H9 (cell line): ENCODE data around the gene SLC22A16. TPM values are rescaled to one million over a fixed set of nuclear protein-coding genes. Genes with fewer than 3 reads are reported as not detected.

Experiments
- DNase-seq: peaks from one replicate; pipeline ENCODE4 v3.0.0-alpha.2; 2017
- H2AFZ ChIP-seq: one replicate; pipeline ENCODE4 v1.6.1; 2013; ENCODE audit warnings: mild to moderate bottlenecking, low read length, control low read depth, moderate library complexity
- H2AK5ac ChIP-seq: 2 replicates; pipeline ENCODE4 v1.6.1; 2013; ENCODE audit warnings: low read length, control low read depth, mixed read lengths; ENCODE audit not compliant: insufficient read length
- H2BK120ac ChIP-seq: one replicate; pipeline ENCODE4 v1.6.1; 2013; ENCODE audit warnings: low read depth, mild to moderate bottlenecking, low read length, control low read depth, inconsistent platforms; ENCODE audit not compliant: poor library complexity, severe bottlenecking
- H2BK12ac ChIP-seq: 2 replicates; pipeline ENCODE4 v1.6.1; 2013; ENCODE audit warnings: low read length, control low read depth, mixed read lengths, low read depth; ENCODE audit not compliant: insufficient read length
- H2BK15ac ChIP-seq: 2 replicates; pipeline ENCODE4 v1.6.1; 2013; ENCODE audit warnings: low read depth, low read length, control low read depth
- H2BK20ac ChIP-seq: one replicate; pipeline ENCODE4 v1.6.1; 2013; ENCODE audit warnings: low read depth, mild to moderate bottlenecking, low read length, control low read depth, inconsistent platforms; ENCODE audit not compliant: poor library complexity, severe bottlenecking
- H2BK5ac ChIP-seq: 2 replicates; pipeline ENCODE4 v1.6.1; 2013; ENCODE audit warnings: low read length, control low read depth, mixed read lengths; ENCODE audit not compliant: insufficient read length
- H3K14ac ChIP-seq: 2 replicates; pipeline ENCODE4 v1.6.1; 2013; ENCODE audit warnings: low read length, control low read depth; ENCODE audit not compliant: insufficient read depth
- H3K18ac ChIP-seq: 2 replicates; pipeline ENCODE4 v1.6.1; 2013; ENCODE audit warnings: low read depth, mild to moderate bottlenecking, mixed read lengths, low read length, control low read depth; ENCODE audit not compliant: insufficient read length
- H3K23ac ChIP-seq: 2 replicates; pipeline ENCODE4 v1.6.1; 2013; ENCODE audit warnings: low read length, control low read depth, mixed read lengths, low read depth; ENCODE audit not compliant: insufficient read length
- H3K23me2 ChIP-seq: 2 replicates; pipeline ENCODE4 v1.6.1; 2013; ENCODE audit warnings: low read depth, mild to moderate bottlenecking, mixed read lengths, low read length, control low read depth; ENCODE audit not compliant: insufficient read length, poor library complexity, severe bottlenecking
- H3K27ac ChIP-seq: 2 replicates; pipeline ENCODE4 v1.5.1; 2013; ENCODE audit warnings: low read length, control low read depth, mixed read lengths, low read depth; ENCODE audit not compliant: insufficient read length
- H3K27me3 ChIP-seq: 2 replicates; pipeline ENCODE4 v1.6.1; 2013; ENCODE audit warnings: low read length, control low read depth, inconsistent platforms; ENCODE audit not compliant: insufficient read depth
- H3K4ac ChIP-seq: 2 replicates; pipeline ENCODE4 v1.6.1; 2013; ENCODE audit warnings: low read depth, mild to moderate bottlenecking, control low read depth, inconsistent platforms, low read length, moderate library complexity
- H3K4me1 ChIP-seq: 2 replicates; pipeline ENCODE4 v1.6.1; 2013; ENCODE audit warnings: low read length, control low read depth, inconsistent platforms; ENCODE audit not compliant: insufficient read depth
- H3K4me2 ChIP-seq: 2 replicates; pipeline ENCODE4 v1.6.1; 2013; ENCODE audit warnings: low read length, control low read depth, mixed read lengths; ENCODE audit not compliant: insufficient read length, insufficient read depth
- H3K56ac ChIP-seq: 2 replicates; pipeline ENCODE4 v1.6.1; 2013; ENCODE audit warnings: low read depth, mild to moderate bottlenecking, mixed read lengths, low read length, control low read depth; ENCODE audit not compliant: insufficient read length
- H3K79me1 ChIP-seq: 2 replicates; pipeline ENCODE4 v1.6.1; 2013; ENCODE audit warnings: low read depth, mild to moderate bottlenecking, moderate library complexity, low read length, control low read depth, inconsistent platforms; ENCODE audit not compliant: insufficient read depth, poor library complexity, severe bottlenecking
- H3K79me2 ChIP-seq: 2 replicates; pipeline ENCODE4 v1.6.1; 2013; ENCODE audit warnings: low read length, control low read depth, inconsistent platforms; ENCODE audit not compliant: insufficient read depth
- H3K9ac ChIP-seq: 2 replicates; pipeline ENCODE4 v1.6.1; 2013; ENCODE audit warnings: low read length, control low read depth, mixed read lengths; ENCODE audit not compliant: insufficient read length; ENCODE audit errors: extremely low read depth
- H3K9me3 ChIP-seq: one replicate; pipeline ENCODE4 v1.6.1; 2013; ENCODE audit warnings: low read depth, low read length, inconsistent platforms; ENCODE audit not compliant: control insufficient read depth
- H3T11ph ChIP-seq: one replicate; pipeline ENCODE4 v1.6.1; 2013; ENCODE audit warnings: mild to moderate bottlenecking, low read length, control low read depth, inconsistent platforms
- H4K20me1 ChIP-seq: one replicate; pipeline ENCODE4 v1.6.1; 2013; ENCODE audit not compliant: control insufficient read depth, insufficient read length, insufficient read depth
- H4K5ac ChIP-seq: 2 replicates; pipeline ENCODE4 v1.6.1; 2013; ENCODE audit warnings: low read depth, mild to moderate bottlenecking, mixed read lengths, low read length, control low read depth; ENCODE audit not compliant: insufficient read length
- H4K8ac ChIP-seq: replicated peaks from 2 replicates; pipeline ENCODE4 v1.6.1; 2013; ENCODE audit warnings: low read length, control low read depth, mixed read lengths, low read depth; ENCODE audit not compliant: insufficient read length
- H4K91ac ChIP-seq: 2 replicates; pipeline ENCODE4 v1.6.1; 2013; ENCODE audit warnings: low read depth, mild to moderate bottlenecking, moderate library complexity, mixed read lengths, low read length, control low read depth; ENCODE audit not compliant: insufficient read length
- H3K27ac Mint-ChIP-seq, 3 experiments: 2 replicates in 2 of 3; 3 replicates in 1 of 3; pipeline ENCODE4 v1.8.0; 2020 to 2021; ENCODE audit warnings: mixed read lengths in 3 of 3, mild to moderate bottlenecking in 1 of 3, moderate library complexity in 1 of 3
- H3K27me3 Mint-ChIP-seq: 2 replicates; pipeline ENCODE4 v1.8.0; 2021; ENCODE audit warnings: low read depth, mild to moderate bottlenecking, moderate library complexity, mixed read lengths
- H3K36me3 Mint-ChIP-seq, 3 experiments: 2 replicates in 2 of 3; 3 replicates in 1 of 3; pipeline ENCODE4 v1.8.0; 2020 to 2021; ENCODE audit warnings: low read depth in 3 of 3, mixed read lengths in 3 of 3; ENCODE audit not compliant: insufficient read depth in 1 of 3
- H3K4me1 Mint-ChIP-seq, 2 experiments: 2 replicates each; pipeline ENCODE4 v1.8.0; 2020; ENCODE audit warnings: mixed read lengths in 2 of 2
- H3K4me3 Mint-ChIP-seq, 2 experiments: 2 replicates in 1 of 2; 3 replicates in 1 of 2; pipeline ENCODE4 v1.8.0; 2020 to 2021; ENCODE audit warnings: mild to moderate bottlenecking in 2 of 2, mixed read lengths in 2 of 2, moderate library complexity in 1 of 2
- H3K9me3 Mint-ChIP-seq, 2 experiments: 2 replicates in 1 of 2; 3 replicates in 1 of 2; pipeline ENCODE4 v1.8.0; 2020; ENCODE audit warnings: mild to moderate bottlenecking in 2 of 2, mixed read lengths in 2 of 2, moderate library complexity in 1 of 2
- CTCF ChIP-seq: fragments of 200-600 bp; sonication (generic); conservative IDR thresholded peaks from 3 replicates; pipeline ENCODE4 v1.8.0; 2021; ENCODE audit warnings: antibody characterized with exemption, mild to moderate bottlenecking
- WGBS: extraction: QIAGEN DNeasy Blood & Tissue Kit; methylation state at CpG from one replicate; pipeline ENCODE4 v1.1.7; 2013; ENCODE audit warnings: missing lambda C conversion rate, low lambda C conversion rate, mixed read lengths; ENCODE audit not compliant: insufficient read length; ENCODE audit errors: extremely low coverage; 5-methylcytosine and 5-hydroxymethylcytosine counted together
- total RNA-seq: library from RNA; stranded (reverse); gene quantifications from 2 replicates; pipeline ENCODE4 v1.2.1, GENCODE V29; 2021

Gene SLC22A16
- total RNA-seq, 1 experiment from 2014 or later: not detected

DNA sequence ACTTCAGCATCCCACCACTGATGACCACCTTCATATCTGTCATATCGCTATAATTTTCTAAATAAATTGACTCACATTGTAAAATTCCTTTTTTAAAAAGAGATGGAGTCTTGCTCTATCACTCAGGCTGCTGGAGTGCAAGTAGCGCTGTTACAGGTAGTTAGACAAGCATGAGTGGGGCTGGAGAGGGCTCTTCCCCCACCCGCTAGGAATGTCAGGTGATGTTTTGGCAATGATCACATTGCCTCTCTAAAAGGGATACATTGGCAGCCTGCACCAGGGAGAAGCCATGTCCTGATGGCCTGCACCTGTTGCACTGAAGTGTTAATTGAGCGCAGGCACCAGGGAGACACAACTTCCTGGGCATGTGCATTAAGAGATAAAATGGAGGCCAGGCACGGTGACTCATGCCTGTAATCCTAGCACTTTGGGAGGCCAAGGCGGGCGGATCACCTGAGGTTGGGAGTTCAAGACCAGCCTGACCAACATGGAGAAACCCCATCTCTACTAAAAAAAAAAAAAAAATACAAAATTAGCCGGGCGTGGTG lies 16.9 kb upstream of the SLC22A16 start:
- H3K27ac Mint-ChIP-seq: no peak overlapping the region
- H3K18ac ChIP-seq: no peak overlapping the region
- no peak overlapping the region for H2BK5ac ChIP-seq

More for the DNA sequence above, 16.9 kb upstream of the SLC22A16 start:
- Histone ChIP-seq H3K4ac (no peak overlapping the region), H3K9ac (no peak overlapping the region), H3T11ph (no peak overlapping the region), H3K14ac (no peak overlapping the region), H4K91ac (no peak overlapping the region), H3K79me1 (no peaks in the 10 kb centered on the region), H2AK5ac (no peak overlapping the region), H3K23me2 (no peaks in the 10 kb centered on the region), H3K27ac (no peak overlapping the region), H3K4me1 (no peaks in the 10 kb centered on the region), H3K23ac (no peak overlapping the region), H3K56ac (no peak overlapping the region), H4K5ac (no peak overlapping the region), H2BK120ac (no peak overlapping the region), H2BK15ac (no peak overlapping the region), H4K8ac (no peak overlapping the region), H3K27me3 (no peaks in the 10 kb centered on the region), H2BK20ac (no peak overlapping the region), H2AFZ (no peak overlapping the region), H3K79me2 (no peaks in the 10 kb centered on the region), H3K9me3 (peaks cover 1% of the 10 kb centered on the region), H4K20me1 (no peaks in the 10 kb centered on the region), H3K4me2 (no peak overlapping the region), H2BK12ac (no peak overlapping the region)
- H3K27me3 Mint-ChIP-seq: no peaks in the 10 kb centered on the region; the same call in none of the 2 replicates
- peaks cover 0 to 12% (median 6%) of the 10 kb centered on the region in 3 experiments; a peak in 5 of 7 replicates for H3K36me3 Mint-ChIP-seq
- no peak for TF ChIP-seq CTCF
- no CpG with 5 or more reads among the region's 9 CpGs for WGBS
- H3K4me3 Mint-ChIP-seq: no peak overlapping the region
- peaks cover 6 to 12% of the 10 kb centered on the region in 2 experiments; a peak in 4 of 5 replicates for H3K9me3 Mint-ChIP-seq
- DNase-seq: no peak
- H3K4me1 Mint-ChIP-seq: peaks cover 9 to 15% of the 10 kb centered on the region in 2 experiments
